Stimulated activated CD4-positive, alpha-beta T cell treated with anti-CD3 and anti-CD28 coated beads, Interleukin-1b, Interleukin-23, amount 100 ng/mL, for 1 hour (primary cell): ENCODE measurements around the gene MYEOV.

Source experiments
- DNase-seq, 2 donors: peaks; one replicate each; pipeline ENCODE4 v3.0.0-alpha.2; 2020; ENCODE audit warnings: low read depth in 2 of 2

The MYEOV gene

DNA sequence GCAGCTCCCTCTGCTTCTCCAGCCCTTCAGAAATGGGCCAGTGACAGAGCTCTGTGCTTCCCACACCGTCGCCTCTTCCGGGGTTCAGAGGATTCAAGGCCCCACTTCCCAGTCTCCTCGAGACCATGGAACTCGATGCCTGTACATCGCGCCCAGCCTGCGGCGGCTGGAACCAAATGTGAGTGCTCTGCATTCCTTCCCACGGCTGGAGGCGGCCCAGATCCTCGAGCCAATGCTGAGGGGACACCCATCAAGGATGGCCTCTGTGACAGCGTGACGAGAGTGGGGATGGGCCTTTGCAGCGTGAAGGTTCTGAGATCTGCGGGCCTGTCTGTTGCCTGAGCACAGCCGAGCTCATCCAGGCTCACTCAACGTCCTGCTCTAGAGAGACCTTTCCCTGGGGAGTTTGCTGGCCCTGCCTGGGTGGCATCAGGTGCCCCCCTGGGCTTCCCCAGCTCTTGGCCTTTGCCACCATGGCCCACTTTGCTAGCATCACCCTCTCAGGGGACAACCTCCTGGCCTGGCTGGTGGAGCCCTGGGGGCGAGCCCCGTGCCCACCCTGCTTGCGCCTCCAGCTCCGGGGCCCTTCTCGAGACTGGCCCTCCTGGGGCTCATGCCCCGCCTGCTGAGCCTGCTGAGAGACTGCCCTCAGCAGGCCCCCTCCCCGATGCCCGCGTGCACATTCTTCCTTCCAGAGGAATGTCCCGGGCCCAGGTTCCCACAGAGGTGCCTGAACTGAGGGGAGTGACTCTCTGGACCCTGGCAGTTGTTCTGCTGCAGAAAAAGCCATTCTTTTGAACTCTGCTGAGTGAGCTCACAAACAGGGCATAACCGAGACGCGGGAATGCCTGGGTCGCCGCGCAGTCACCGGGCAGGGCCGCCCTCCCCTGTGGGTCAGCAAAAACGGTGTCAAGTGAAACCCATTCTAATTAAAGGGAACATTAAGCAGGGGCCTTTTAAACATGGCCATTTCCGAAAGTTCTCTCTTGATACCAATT, 7.3 kb upstream of the MYEOV start:
- no peak for DNase-seq

DNA sequence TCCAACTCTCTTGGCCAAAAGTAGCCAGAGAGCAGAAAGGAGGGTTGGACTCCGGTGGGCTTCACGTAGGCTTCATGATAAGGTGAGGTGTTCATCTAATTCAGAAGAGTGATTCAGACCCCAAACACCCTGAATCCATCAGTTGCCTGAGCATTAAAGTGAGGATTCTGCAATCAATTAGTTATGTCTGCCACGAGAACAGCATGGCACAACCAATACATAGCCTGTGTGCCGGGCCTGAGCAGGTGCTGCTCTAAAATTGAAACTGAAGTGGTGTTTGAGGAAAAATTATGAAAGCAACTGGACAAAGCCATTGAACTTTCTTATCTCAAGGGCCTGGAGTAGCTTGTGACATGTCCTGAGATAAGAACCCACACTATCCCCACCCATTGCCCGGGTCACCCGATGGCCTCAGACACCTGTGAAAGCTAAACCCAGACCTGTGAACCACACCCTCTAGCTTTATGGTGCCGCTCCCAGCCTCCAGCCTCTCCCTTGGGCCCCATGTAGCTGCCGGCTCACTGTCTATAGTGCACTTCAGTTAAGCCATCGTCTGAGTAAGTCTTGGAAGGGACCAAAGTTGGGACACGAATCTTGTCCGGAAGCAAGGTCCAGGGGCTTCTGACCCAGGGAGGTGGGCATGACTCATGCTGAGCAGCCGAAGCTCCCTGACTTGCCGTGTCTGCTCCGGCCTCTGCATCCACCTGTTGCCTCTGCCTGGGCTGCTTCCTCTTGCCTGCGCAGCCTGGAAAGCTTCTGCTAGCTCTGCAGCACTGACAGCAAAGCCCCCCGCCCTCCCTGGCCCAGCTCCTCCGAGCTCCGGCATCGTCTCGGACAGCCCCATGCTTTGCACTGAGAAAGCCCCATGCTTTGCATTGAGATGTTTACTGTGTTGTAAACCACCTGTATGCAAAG, 5.7 kb upstream of the MYEOV start:
- DNase-seq = no peak

DNA sequence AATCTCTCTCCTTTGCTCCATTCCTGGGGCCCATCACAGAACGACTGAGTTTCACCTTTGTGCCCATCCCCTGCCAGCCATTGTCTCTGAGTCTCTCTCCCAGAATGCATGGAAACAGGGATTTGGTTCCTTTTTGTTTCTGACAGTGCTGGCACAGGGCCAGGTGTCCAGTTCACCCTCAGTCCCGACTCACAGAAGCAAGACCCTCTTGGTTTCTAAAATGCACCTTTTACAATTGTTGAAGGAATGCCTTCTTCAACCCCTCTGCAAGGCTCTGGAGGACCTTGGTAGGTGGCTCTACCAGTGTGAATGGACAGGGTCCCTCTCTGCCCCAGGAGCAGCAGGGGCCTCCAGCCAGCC, 5.1 kb upstream of the MYEOV start:
- DNase-seq = no peak

DNA sequence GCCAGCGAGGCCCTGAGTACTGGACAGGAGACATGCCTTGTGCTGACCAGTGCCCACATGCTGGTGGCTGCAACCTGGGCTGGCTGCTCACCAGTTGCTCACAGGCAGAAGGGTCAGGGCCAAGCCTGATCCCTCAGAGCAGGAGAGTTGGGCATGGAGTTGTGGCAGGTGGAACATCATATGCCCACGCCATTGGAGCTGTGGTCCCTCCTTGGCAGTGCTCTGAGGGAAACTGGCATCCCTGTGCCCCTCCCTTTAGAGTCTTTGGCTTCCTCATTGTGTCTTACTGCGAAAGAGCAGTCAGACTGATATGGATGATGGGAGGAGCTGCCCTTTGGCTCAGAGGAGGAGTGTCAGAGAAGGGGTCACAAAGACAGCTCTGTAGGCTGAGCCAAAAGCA, 3.1 kb upstream of the MYEOV start:
- no peak for DNase-seq

DNA sequence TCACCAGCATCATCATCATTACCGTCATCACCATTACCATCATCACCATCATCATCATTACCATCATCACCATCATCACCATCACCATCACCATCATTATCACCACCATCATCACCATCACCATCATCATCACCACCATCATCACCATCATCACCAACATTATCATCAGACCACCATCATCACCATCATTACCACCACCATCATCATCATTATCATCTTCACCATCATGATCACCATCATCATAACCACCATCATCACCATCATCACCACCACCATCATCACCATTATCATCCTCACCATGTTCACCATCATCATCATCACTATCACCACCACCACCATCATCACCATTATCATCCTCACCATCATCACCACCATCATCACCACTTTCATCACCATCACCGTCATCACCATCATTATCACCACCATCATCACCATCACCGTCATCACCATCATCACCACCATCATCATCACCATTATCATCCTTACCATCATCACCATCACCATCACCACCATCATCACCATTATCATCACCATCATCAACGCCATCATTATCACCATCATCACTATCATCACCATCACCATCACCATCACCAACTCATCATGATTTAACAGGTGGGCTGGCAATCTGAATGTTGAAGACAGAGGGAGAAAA, 2.4 kb upstream of the MYEOV start:
- no peak for DNase-seq

DNA sequence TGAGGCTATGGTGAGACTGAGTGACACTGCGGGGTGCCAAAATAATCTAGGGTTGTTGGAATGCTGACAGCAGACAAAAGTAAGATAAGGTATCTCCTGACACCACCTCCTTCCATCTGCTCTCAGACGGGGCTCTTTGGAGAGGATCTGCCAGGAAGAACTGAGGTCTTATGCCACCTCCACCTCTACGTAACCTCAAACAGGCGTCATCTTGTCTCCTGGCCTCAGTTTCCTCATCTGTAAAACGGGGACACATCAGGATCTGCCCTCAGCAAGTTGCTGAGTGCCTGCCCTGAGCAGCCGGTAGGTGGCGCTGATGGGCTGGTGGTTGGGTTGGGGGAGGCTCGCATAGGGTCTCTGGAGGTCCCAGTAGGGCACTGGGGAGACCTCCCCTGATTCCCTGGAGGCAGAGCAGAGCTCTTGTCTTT, 1.7 kb upstream of the MYEOV start:
- DNase-seq = no peak

DNA sequence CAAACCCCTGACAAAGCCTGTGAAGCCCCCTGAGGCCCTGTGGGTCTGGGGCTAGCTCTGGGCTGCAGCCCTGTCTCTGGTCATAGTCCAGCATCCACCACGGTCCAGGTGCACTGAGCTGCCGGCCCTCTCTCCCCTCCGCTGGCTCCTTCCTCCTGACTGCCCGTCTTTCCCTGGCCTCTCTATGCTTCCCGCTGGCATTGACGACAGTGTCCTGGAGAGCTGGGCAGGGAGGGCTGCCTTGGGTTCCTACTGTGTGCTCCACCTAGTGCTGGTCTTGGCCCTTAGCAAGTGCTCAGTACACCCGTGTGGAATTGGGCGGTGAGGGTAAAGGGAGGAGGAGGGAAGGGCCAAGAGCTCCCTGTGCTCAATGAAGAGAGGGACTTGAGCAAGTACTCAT, 868 bp upstream of the MYEOV start:
- DNase-seq = no peak

DNA sequence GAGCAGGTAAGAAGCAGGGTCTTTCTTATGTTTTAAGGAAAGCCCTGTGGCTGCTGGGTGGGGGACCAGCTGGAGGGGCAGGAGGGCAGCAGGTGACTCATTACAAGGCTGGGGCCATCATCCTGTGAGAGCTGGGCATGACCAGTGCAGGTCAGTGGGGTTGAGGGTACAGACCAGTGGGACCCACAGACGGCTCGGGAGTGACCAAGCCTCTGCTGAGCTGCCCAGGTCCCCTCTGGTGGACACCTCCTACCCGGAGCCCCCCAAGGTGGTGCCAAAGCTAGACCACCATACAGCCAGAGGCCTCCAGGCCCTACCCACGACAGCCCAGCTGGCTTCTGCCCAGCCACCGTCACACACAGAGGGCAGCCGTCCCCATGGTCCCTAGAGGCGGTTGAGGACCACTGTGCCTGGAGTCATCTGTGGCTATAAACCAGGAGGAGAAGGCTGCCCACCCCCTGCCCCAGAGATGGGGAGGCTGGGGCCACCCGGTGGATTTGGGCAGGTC, 670 bp downstream of the MYEOV start:
- no peak for DNase-seq

DNA sequence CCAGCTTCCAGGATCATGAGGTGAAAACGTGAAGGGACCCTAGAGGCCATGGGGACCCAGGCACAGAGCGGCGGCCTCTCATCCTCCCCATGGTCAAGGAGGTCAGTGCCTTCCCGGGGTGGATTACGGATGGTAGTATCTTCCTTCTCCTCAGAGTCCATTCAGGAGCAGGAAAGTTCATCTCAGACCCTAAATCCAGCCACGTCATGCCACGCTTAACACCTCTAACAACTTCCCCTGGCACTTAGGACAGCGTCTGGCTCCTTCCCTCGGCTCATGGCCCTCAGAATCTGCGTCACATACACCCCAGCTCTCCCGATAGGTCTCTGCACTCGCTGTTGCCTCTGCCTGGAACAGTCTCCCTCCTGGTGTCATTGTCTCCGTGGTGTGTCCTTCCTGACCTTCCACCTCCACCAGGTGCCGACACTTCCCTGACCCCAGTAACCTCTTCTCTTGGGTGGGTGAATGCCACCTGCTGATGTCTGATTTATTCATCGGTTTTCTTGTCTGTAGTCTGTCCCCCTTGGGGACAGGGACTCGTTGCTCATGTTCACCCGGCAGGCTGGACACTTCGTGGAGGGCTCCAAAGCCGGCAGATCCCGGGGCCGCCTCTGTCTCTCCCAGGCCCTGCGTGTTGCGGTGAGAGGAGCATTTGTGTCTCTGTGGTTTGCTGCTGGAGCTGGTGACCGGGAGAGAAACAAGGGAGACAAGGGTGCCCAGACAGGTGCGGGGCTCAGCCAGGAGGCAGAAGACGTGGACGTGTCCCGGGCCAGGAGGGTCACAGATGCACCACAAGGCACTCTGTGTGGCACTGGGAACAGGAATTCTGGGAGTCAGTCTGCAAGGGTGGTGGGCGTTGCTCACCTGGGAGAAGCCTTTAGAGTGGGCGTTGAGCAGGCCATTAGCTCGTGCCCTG, 1.4 kb downstream of the MYEOV start:
- DNase-seq = no peak

DNA sequence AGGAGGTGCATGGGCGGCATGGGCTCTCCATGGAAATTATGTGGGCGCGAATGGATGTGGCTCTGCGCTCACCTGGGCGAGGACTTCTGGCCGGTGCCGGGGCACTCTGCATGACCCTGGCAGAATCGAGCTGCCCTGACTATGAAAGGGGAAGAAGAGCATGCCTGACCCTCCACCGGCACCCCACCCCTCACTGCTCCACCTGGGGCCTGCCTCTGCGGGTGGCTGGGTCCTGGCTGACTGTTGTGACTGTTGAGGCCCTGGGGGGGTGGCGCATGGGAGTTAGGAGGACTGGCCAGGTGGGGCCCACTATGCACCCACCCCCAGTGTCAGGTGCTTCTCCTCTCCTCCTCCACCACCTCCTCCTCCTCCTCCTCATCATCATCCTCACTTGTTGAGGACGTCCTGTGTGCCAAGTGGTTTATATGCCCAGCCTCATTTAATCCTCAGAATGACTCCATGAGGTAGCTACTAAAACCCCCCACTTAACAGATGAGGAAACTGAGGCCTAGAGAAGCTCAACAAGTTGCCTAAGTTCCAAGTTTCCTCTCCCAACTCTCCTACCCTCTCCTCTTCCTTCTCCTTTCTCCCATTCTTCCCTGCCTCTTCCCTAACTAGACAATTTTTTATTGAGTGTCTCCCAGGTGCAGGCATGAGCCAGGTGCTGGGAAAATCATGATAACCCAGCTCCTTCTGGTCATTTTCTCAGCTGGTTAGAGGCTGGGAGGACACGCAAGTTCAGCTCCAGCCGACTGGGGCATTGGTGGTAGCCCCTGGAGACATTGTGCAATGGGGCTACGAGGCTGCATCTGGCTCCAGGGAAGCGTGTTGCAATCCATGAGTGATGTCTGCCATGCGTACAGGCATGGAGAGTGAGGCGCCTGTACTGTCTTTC, 2.3 kb downstream of the MYEOV start:
- DNase-seq = no peak

DNA sequence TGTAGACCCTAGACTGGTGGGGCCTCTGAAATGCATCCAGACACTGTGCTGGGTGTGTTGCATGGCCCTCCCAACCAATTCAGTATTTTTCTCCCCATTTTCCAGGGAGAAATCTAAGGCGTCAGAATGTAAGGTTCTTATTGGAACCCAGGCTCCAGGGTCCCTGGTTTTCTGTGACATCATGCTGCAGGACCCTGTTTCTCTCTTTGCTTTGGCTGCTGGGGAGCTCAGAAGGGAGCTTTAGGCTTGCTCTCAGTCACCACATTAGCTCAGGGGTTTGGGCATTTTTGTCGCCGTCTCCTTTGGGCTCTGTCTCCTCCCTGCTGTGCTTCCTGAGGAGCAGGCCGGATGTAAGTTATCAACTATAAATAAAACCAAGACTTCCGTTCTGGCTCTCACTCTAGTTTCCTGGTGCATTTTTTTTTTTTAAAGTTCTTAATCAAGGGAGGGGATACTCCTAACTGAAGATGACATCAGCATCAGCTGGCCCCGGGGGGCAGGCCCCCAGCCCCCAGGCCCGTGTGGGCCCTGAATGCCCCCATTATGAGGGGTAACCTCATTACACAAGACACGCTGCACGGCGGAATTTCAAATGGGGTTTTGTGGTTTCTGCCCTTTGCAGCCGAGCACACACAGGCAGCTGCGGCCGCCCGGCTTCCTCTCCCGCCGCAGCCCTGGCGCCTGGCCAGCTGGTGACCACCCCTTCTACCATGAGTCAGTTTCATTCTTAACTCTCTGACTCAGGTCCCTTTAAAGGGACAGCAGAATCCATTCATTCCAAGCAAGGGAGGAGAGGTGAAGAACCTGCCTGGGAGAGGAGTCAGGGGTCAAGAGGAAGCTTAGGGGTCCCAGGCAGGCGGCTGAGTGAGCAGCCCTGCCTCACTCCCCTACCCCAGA, 3.2 kb downstream of the MYEOV start:
- peak; percentile 41 to 50 for DNase-seq

DNA sequence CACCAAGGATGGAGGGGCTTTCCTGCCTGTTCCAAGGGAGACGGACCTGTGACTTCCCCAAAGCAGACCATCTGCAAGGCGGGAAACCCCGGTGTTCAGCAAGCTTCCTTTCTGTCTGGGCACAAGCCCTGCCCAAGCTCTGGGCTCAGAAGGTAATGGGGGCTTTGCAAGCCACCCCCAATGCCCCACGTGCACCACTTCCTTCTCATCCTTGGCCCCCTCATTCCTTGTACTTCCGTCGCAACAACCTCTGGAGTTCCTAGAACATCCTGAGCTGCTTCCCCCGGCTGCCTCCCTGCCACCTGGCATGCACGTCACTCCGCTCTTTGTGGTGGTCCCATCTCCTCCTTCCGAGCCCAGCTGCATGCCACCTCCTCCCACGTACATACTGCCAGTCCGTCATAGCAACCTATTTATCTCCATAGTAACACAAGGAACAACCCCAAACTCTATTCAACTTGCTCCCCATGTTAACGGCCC, 3.9 kb downstream of the MYEOV start:
- DNase-seq = no peak

DNA sequence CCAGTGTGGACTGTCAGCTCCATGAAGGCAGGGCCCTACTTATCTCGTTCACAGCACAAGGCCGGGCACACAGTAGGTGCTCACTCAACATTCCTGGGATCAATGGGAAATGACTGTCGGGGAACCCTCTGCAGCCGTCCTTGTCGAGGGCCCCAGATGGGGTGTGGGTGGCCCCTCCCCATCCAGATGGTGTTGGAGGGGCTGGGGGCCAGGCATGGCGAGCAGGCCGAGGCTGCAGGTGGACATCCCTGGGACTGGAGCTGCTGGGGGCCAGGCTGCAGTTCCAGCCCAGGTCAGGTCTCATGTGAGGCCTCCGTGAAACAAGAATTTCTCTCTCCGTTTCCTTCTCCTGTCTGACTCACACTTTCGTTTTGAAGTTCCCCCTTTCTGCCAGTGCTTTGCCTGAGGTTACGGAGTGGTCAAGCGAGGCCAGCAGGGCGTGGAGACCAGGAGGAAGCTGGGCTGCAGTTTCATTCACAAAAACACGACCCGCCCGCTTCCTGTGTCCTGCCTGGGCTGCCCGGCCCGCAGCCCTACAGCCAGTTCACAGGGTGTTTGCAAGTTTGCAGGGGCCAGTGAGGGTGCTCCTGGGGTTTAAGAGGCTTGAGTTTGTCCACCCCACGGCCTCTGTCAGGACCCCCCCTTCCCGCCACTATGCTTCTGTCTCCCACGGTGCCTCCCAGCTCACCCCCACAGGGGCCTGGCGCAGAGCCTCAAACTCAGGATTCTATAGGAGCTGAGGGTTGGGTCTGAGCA, 4.5 kb downstream of the MYEOV start:
- no peak for DNase-seq

DNA sequence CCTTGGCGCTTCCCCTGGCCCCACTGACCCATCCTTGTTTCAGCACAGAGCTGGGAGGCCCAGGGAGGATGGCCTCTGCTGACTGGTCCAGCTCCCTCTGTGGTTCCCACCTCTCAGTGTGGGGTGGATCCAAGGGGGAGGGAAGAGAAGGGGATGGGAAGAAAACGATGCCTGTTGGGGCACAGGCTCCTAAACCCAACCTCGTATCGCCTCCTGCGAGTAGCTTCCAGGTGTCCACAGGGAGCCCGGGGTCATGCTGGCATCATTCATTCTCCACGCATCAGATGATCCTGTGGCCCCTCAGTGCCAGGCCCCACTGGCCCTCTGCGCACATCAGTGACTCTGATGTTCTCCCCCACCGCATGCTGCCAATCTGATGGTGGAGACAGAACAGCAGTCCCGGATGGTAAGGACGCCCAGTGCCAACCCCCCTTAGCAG, 5.1 kb downstream of the MYEOV start:
- DNase-seq = no peak

DNA sequence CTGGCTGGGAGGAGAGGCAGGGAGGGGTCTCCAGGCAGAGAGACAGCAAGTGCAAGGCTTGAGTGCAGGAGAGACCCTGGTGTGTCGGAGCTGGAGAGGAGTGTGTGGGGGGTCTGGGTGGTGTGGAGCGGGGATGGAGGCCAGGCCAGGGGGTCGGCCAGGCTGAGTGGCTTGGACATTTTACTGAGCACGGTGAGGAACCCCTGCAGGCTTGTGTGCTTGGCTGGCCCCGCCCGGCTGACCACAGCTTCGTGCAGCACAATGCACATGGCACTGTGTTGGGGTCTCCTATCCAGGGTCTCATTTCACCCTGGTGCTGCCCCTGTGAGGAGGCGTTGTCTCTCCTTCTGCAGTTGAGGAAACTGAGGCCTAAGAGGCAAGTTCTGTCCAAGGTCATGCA, 5.6 kb downstream of the MYEOV start:
- no peak for DNase-seq

DNA sequence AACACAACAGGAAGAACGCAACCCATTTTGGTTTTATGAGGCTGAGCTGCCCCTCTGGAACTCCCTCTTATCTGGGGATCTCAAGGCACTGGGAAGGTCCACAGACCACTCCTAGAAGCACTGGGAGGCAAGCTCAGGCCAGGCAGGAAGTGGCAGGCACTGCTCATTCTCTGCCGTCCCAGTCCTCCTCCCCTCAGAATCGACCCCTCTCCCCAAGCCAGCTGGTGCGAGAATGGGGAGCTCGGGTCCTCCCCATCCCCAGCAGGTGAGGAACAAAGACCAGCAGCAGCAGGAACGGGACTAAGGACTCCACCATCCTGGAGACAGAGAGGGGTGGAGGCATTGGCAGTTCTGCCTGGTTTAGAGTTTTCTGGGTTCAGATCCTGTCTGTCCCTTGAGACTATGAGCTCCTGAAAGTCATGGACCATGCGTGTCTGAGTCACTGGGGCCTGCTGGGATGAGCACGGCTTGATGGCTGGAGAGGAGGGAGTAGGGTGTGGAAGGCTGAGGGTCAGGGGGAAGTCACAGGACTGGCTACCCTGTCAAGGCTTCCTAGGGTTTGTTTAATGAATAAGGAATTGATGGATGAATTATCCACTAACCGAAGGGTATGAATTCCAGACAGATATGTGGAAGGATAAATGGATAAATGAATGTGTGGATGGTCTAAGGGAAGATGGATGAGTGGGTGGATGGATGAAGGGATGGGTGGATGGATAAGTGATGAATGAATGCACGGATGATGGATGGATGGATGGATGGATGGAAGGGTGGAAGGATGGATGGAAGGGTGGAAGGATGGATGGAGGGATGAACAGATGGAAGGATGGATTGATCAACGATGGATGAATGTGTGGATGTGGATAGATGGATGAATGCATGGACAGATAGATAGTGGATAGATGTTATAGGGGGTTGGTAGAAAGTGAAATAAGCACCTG, 6.4 kb downstream of the MYEOV start:
- no peak for DNase-seq

DNA sequence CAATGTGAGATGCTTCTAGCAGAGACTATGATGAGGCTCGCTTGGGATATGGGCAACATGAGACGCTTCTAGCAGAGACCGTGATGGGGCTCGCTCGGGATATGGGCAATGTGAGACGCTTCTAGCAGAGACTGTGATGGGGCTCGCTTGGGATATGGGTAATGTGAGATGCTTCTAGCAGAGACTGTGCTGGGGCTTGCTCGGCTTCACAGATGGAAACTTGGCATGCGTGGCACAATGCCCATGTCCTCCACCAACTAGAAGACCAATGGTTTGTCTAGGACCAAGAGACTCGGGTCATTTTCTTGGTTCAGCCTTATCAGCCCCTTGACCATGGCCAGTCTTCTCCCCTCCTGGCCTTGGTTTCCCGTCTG, 7.1 kb downstream of the MYEOV start:
- DNase-seq = no peak
